Bronchial epithelial cell (primary cell): ENCODE data around the gene WIPF2. TPM values are rescaled to one million over a fixed set of nuclear protein-coding genes. Genes with fewer than 3 reads are reported as not detected.
A peak's percentile ranks its signal among the peaks of the same experiment; 100 is the strongest.

ENCODE experiments used
- DNase-seq: peaks from one replicate; pipeline ENCODE4 v3.0.0-alpha.2; 2010; ENCODE audit warnings: low read depth
- FAIRE-seq: peaks from 2 replicates; lab custom pipeline; 2011; peaks lifted over from hg19 to GRCh38; lab: Jason Lieb, UNC
- H3K27me3 ChIP-seq: 2 replicates; pipeline ENCODE4 v1.5.1; 2011; ENCODE audit warnings: low read length; ENCODE audit not compliant: control insufficient read depth, insufficient read depth
- H3K36me3 ChIP-seq: 2 replicates; pipeline ENCODE4 v1.5.1; 2011; ENCODE audit warnings: low read length; ENCODE audit not compliant: control insufficient read depth, insufficient read depth
- H3K4me3 ChIP-seq: 2 replicates; pipeline ENCODE4 v1.5.1; 2011; ENCODE audit warnings: mild to moderate bottlenecking, low read depth, low read length, control low read depth
- CTCF ChIP-seq: IDR thresholded peaks from 2 replicates; pipeline ENCODE4 v1.5.1; 2011; ENCODE audit warnings: mild to moderate bottlenecking, moderate library complexity, low read length, control low read depth, inconsistent platforms; ENCODE audit not compliant: insufficient read depth, severe bottlenecking
- total RNA-seq: library from RNA; depleted of rRNA; stranded (reverse); fragments of >200 nt; gene quantifications from 2 replicates; pipeline ENCODE4 v1.2.1, GENCODE V29; 2014

Gene WIPF2
- total RNA-seq, 1 donor from 2014 or later = 6.3 TPM

- H3K36me3 ChIP-seq = no peaks in the 10 kb centered on the region
- DNase-seq (no peak), FAIRE-seq (no peak)
- H3K4me3 ChIP-seq = no peak overlapping the region
- TF ChIP-seq CTCF = no peak
- H3K27me3 ChIP-seq = no peaks in the 10 kb centered on the region
Observed at GRCh38 chr17:40241252-40241834, 22.2 kb downstream of the WIPF2 start.

- no peaks in the 10 kb centered on the region for H3K27me3 ChIP-seq
- DNase-seq = no peak
- H3K36me3 ChIP-seq = no peaks in the 10 kb centered on the region
- H3K4me3 ChIP-seq = no peak overlapping the region
- FAIRE-seq = no peak
- TF ChIP-seq CTCF = no peak
Observed at GRCh38 chr17:40242774-40243173, 23.7 kb downstream of the WIPF2 start.

- no peak for FAIRE-seq
- TF ChIP-seq CTCF = no peak
- DNase-seq = no peak
- Histone ChIP-seq H3K36me3 (no peaks in the 10 kb centered on the region), H3K4me3 (no peak overlapping the region), H3K27me3 (no peaks in the 10 kb centered on the region)
Observed at GRCh38 chr17:40243761-40244160, 24.7 kb downstream of the WIPF2 start.

- no peaks in the 10 kb centered on the region for H3K27me3 ChIP-seq
- no peak overlapping the region for H3K4me3 ChIP-seq
- no peaks in the 10 kb centered on the region for H3K36me3 ChIP-seq
- FAIRE-seq = peak; percentile 28
- no peak for DNase-seq
- TF ChIP-seq CTCF = no peak
Observed at GRCh38 chr17:40244255-40244654, 25.2 kb downstream of the WIPF2 start.

GRCh38 chr17:40247926-40248495, 28.9 kb downstream of the WIPF2 start:
- DNase-seq = no peak
- no peaks in the 10 kb centered on the region for H3K27me3 ChIP-seq
- no peaks in the 10 kb centered on the region for H3K36me3 ChIP-seq
- no peak overlapping the region for H3K4me3 ChIP-seq
- TF ChIP-seq CTCF = no peak
- no peak for FAIRE-seq

GRCh38 chr17:40248507-40248906, 29.4 kb downstream of the WIPF2 start:
- Histone ChIP-seq H3K36me3 (no peaks in the 10 kb centered on the region), H3K4me3 (no peak overlapping the region), H3K27me3 (no peaks in the 10 kb centered on the region)
- TF ChIP-seq CTCF = no peak
- no peak for DNase-seq
- no peak for FAIRE-seq
